ENCODE data around the gene NOS1AP.

GRCh38 chr1:162367772-162368171 lies 298.3 kb downstream of the NOS1AP start:
- no peak for TF ChIP-seq EP300 (IDR thresholded peaks at IDR 0.05; ENCODE audit: low read depth)
- TF ChIP-seq, protein P1, sequence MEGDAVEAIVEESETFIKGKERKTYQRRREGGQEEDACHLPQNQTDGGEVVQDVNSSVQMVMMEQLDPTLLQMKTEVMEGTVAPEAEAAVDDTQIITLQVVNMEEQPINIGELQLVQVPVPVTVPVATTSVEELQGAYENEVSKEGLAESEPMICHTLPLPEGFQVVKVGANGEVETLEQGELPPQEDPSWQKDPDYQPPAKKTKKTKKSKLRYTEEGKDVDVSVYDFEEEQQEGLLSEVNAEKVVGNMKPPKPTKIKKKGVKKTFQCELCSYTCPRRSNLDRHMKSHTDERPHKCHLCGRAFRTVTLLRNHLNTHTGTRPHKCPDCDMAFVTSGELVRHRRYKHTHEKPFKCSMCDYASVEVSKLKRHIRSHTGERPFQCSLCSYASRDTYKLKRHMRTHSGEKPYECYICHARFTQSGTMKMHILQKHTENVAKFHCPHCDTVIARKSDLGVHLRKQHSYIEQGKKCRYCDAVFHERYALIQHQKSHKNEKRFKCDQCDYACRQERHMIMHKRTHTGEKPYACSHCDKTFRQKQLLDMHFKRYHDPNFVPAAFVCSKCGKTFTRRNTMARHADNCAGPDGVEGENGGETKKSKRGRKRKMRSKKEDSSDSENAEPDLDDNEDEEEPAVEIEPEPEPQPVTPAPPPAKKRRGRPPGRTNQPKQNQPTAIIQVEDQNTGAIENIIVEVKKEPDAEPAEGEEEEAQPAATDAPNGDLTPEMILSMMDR (IDR thresholded peaks at IDR 0.05) = no peak

All from transverse colon (tissue), 3 donors.